ENCODE data around the gene AUNIP. TPM values are rescaled to one million over a fixed set of nuclear protein-coding genes. Genes with fewer than 3 reads are reported as not detected.

The AUNIP gene
- total RNA-seq, 1 experiment from 2014 or later: 12.1 TPM

DNA sequence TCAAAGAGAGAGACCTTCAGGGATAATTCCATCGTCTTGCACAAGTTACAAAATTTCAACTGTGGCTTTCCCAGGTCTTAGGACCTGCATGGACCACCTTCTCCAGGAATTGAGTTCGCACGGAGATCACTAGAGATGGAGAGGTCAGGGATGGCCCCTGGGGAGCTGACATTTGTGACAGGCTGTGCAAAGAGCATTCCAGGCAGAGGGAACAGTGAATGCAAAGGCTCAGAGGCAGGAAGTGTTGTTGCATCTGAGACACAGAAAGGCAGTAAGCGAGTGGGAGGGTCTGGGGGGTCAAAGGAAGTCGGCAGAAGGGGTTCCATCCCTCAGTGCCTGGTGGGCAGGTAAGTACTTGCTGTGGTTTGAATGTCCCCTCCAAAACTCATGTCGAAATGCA, 68.8 kb downstream of the AUNIP start:
- Histone ChIP-seq H3K36me3 (ENCODE audit: control insufficient read depth in 1 of 2, insufficient read depth in 2 of 2, low read length in 2 of 2) (no peaks in the 10 kb centered on the region), H3K9me3 (ENCODE audit: control insufficient read depth in 1 of 2, insufficient read depth in 1 of 2, low read depth in 1 of 2, low read length in 2 of 2) (no peaks in the 10 kb centered on the region), H3K79me2 (ENCODE audit: insufficient read depth, low read length) (no peaks in the 10 kb centered on the region), H2AFZ (ENCODE audit: low read depth, low read length, poor library complexity, severe bottlenecking) (no peak overlapping the region), H3K9me2 (ENCODE audit: insufficient read depth) (no peaks in the 10 kb centered on the region), H3K4me2 (ENCODE audit: low read length) (no peak overlapping the region), H3K9ac (ENCODE audit: low read length) (no peak overlapping the region), H4K20me1 (ENCODE audit: insufficient read depth) (no peaks in the 10 kb centered on the region), H3K4me1 (ENCODE audit: control insufficient read depth in 1 of 2, insufficient read depth in 2 of 2, low read length in 2 of 2) (peaks cover 13 to 14% of the 10 kb centered on the region in 2 experiments), H3K27me3 (ENCODE audit: insufficient read depth, low read length) (no peaks in the 10 kb centered on the region), H3K27ac (ENCODE audit: low read depth, low read length) (no peak overlapping the region), H3K4me3 (replicated peaks in 1 of 2; ENCODE audit: low read depth in 1 of 2, low read length in 2 of 2) (no peak overlapping the region)
- ChIA-PET RAD21 (ENCODE audit: low non-redundant PET in 1 of 2, low total read pairs in 2 of 2, uncharacterized antibody in 2 of 2, unreplicated experiment in 2 of 2) (no interaction called here), CTCF (no interaction called here), POLR2A (no interaction called here)
- no peak for TF ChIP-seq ZNF274 (IDR thresholded peaks at IDR 0.05; ENCODE audit: low read depth, low read length)
- TF ChIP-seq CEBPB (IDR thresholded peaks at IDR 0.05; ENCODE audit: low read depth): no peak
- TF ChIP-seq POLR2AphosphoS5 (IDR thresholded peaks at IDR 0.05; ENCODE audit: low read depth, low read length): no peak
- TF ChIP-seq, protein P1, sequence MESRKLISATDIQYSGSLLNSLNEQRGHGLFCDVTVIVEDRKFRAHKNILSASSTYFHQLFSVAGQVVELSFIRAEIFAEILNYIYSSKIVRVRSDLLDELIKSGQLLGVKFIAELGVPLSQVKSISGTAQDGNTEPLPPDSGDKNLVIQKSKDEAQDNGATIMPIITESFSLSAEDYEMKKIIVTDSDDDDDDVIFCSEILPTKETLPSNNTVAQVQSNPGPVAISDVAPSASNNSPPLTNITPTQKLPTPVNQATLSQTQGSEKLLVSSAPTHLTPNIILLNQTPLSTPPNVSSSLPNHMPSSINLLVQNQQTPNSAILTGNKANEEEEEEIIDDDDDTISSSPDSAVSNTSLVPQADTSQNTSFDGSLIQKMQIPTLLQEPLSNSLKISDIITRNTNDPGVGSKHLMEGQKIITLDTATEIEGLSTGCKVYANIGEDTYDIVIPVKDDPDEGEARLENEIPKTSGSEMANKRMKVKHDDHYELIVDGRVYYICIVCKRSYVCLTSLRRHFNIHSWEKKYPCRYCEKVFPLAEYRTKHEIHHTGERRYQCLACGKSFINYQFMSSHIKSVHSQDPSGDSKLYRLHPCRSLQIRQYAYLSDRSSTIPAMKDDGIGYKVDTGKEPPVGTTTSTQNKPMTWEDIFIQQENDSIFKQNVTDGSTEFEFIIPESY (IDR thresholded peaks at IDR 0.05; ENCODE audit: extremely low read depth, insufficient replicate concordance, low read length): no peak
- no peak for TF ChIP-seq ELF1 (IDR thresholded peaks at IDR 0.05; ENCODE audit: borderline replicate concordance, low read depth)
- no peak for TF ChIP-seq EZH2 (IDR thresholded peaks at IDR 0.05)
- TF ChIP-seq SP1 (IDR thresholded peaks at IDR 0.05; ENCODE audit: low read depth): no peak
- TF ChIP-seq, protein P2, sequence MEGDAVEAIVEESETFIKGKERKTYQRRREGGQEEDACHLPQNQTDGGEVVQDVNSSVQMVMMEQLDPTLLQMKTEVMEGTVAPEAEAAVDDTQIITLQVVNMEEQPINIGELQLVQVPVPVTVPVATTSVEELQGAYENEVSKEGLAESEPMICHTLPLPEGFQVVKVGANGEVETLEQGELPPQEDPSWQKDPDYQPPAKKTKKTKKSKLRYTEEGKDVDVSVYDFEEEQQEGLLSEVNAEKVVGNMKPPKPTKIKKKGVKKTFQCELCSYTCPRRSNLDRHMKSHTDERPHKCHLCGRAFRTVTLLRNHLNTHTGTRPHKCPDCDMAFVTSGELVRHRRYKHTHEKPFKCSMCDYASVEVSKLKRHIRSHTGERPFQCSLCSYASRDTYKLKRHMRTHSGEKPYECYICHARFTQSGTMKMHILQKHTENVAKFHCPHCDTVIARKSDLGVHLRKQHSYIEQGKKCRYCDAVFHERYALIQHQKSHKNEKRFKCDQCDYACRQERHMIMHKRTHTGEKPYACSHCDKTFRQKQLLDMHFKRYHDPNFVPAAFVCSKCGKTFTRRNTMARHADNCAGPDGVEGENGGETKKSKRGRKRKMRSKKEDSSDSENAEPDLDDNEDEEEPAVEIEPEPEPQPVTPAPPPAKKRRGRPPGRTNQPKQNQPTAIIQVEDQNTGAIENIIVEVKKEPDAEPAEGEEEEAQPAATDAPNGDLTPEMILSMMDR (IDR thresholded peaks at IDR 0.05 in 2 of 3, conservative IDR thresholded peaks at IDR 0.05 in 1 of 3; ENCODE audit: borderline replicate concordance in 1 of 3, insufficient read depth in 1 of 3, low read depth in 2 of 3, low read length in 2 of 3): no peak
- no peak for TF ChIP-seq RAD21 (IDR thresholded peaks at IDR 0.05; ENCODE audit: low read depth)
- no peak for TF ChIP-seq CBX3 (IDR thresholded peaks at IDR 0.05; ENCODE audit: low read depth)
- no peak for TF ChIP-seq SIN3A (IDR thresholded peaks at IDR 0.05; ENCODE audit: low read depth)
- TF ChIP-seq TCF7L2 (IDR thresholded peaks at IDR 0.05; ENCODE audit: borderline replicate concordance, extremely low read depth, insufficient read depth, insufficient read length): no peak
- TF ChIP-seq MAX (IDR thresholded peaks at IDR 0.05): no peak
- TF ChIP-seq YY1 (IDR thresholded peaks at IDR 0.05; ENCODE audit: extremely low read depth, insufficient replicate concordance, low read depth, low read length): no peak
- TF ChIP-seq EZH2phosphoT487 (IDR thresholded peaks at IDR 0.05; ENCODE audit: borderline replicate concordance): no peak
- no peak for TF ChIP-seq EGR1 (IDR thresholded peaks at IDR 0.05; ENCODE audit: low read depth)
- TF ChIP-seq POLR2A (IDR thresholded peaks at IDR 0.05; ENCODE audit: borderline replicate concordance, extremely low read depth, insufficient read depth, insufficient read length): no peak
- TF ChIP-seq, protein P3, sequence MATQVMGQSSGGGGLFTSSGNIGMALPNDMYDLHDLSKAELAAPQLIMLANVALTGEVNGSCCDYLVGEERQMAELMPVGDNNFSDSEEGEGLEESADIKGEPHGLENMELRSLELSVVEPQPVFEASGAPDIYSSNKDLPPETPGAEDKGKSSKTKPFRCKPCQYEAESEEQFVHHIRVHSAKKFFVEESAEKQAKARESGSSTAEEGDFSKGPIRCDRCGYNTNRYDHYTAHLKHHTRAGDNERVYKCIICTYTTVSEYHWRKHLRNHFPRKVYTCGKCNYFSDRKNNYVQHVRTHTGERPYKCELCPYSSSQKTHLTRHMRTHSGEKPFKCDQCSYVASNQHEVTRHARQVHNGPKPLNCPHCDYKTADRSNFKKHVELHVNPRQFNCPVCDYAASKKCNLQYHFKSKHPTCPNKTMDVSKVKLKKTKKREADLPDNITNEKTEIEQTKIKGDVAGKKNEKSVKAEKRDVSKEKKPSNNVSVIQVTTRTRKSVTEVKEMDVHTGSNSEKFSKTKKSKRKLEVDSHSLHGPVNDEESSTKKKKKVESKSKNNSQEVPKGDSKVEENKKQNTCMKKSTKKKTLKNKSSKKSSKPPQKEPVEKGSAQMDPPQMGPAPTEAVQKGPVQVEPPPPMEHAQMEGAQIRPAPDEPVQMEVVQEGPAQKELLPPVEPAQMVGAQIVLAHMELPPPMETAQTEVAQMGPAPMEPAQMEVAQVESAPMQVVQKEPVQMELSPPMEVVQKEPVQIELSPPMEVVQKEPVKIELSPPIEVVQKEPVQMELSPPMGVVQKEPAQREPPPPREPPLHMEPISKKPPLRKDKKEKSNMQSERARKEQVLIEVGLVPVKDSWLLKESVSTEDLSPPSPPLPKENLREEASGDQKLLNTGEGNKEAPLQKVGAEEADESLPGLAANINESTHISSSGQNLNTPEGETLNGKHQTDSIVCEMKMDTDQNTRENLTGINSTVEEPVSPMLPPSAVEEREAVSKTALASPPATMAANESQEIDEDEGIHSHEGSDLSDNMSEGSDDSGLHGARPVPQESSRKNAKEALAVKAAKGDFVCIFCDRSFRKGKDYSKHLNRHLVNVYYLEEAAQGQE (IDR thresholded peaks at IDR 0.05; ENCODE audit: low read depth): no peak
- TF ChIP-seq FOSL1 (IDR thresholded peaks at IDR 0.05; ENCODE audit: low read depth): no peak
- no peak for TF ChIP-seq ZFX (IDR thresholded peaks at IDR 0.05)
- no TSS peak for BruUV-seq (replicated peaks)
- no peak for ATAC-seq
- intact Hi-C loops (cut with micrococcal nuclease): no loop called here
- DNase-seq (ENCODE audit: low read depth, low spot score): no peak

Data from HCT116 (cell line).